ENCODE measurements around the gene WTAP.

GRCh38 chr6:159689001-159689400 is 38.3 kb upstream of the WTAP start:
- no peak for TF ChIP-seq POLR2A (IDR thresholded peaks at IDR 0.05)
- TF ChIP-seq, protein P1, sequence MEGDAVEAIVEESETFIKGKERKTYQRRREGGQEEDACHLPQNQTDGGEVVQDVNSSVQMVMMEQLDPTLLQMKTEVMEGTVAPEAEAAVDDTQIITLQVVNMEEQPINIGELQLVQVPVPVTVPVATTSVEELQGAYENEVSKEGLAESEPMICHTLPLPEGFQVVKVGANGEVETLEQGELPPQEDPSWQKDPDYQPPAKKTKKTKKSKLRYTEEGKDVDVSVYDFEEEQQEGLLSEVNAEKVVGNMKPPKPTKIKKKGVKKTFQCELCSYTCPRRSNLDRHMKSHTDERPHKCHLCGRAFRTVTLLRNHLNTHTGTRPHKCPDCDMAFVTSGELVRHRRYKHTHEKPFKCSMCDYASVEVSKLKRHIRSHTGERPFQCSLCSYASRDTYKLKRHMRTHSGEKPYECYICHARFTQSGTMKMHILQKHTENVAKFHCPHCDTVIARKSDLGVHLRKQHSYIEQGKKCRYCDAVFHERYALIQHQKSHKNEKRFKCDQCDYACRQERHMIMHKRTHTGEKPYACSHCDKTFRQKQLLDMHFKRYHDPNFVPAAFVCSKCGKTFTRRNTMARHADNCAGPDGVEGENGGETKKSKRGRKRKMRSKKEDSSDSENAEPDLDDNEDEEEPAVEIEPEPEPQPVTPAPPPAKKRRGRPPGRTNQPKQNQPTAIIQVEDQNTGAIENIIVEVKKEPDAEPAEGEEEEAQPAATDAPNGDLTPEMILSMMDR (IDR thresholded peaks at IDR 0.05): no peak

Measured in thyroid gland (tissue), 4 donors.